Transverse colon (tissue), 4 donors: ENCODE data around the gene TRIM29.

Experiments used
- EP300 ChIP-seq: sonication (generic); formaldehyde crosslinking; IDR thresholded peaks from one replicate; pipeline ENCODE4 v1.6.1; 2017; ENCODE audit warnings: antibody characterized with exemption, low read depth
- POLR2A ChIP-seq: fragments of 450-650 bp; IDR thresholded peaks from one replicate; pipeline ENCODE4 v1.6.1; 2016; ENCODE audit warnings: antibody characterized with exemption, mild to moderate bottlenecking, moderate library complexity
- POLR2AphosphoS5 ChIP-seq, 3 donors: sonication (generic); formaldehyde crosslinking; IDR thresholded peaks; one replicate each; pipeline ENCODE4 v1.6.1; 2016; ENCODE audit warnings: antibody characterized with exemption in 3 of 3
- TF ChIP-seq, protein P1 (sequence below), 5 experiments: fragments of 200-600 bp in 3 of 5; fragments of 450-650 bp in 2 of 5; sonication (generic) in 3 of 5; IDR thresholded peaks; 1 replicate in 2 of 5; 2 replicates in 3 of 5; pipeline ENCODE4 v1.5.1; 2016 to 2017; ENCODE audit warnings: antibody characterized with exemption in 5 of 5, inconsistent platforms in 3 of 5, mild to moderate bottlenecking in 2 of 5, moderate library complexity in 1 of 5

DNA sequence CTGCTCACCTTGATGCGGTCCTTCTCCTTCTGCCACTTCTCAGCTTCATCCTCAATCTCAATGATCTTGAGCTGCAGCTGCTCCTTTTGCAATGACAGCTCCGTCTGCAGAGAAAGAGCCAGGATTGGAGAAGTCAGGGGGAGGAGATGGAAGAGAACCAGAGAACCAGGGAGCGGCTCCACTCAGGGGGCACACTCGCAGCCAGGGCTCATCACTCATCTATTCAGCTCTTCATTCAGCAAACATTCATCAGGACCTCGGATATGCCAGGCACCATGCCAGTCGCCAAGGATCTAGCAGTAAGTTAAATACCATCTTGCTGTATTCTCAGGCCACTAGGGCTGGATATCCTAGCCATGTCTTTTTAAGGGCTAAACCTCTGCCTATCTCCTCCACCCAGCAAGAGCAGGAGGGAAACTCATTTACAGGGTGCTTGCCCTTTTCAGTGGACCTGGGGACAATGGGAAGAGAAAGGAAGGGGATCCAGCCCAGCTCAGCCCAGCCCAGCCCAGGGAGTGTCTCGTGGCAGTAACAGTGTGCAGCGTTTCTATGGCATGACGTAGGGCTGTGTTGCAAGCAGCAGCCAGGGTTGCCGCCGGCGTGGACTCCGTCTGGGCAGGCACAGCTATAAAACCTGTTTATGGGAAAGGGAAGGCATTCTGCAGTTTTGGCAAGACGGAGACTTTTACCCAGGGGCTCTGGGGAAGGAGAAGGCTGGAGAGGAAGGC lies 9.4 kb downstream of the TRIM29 start:
- TF ChIP-seq, protein P1, sequence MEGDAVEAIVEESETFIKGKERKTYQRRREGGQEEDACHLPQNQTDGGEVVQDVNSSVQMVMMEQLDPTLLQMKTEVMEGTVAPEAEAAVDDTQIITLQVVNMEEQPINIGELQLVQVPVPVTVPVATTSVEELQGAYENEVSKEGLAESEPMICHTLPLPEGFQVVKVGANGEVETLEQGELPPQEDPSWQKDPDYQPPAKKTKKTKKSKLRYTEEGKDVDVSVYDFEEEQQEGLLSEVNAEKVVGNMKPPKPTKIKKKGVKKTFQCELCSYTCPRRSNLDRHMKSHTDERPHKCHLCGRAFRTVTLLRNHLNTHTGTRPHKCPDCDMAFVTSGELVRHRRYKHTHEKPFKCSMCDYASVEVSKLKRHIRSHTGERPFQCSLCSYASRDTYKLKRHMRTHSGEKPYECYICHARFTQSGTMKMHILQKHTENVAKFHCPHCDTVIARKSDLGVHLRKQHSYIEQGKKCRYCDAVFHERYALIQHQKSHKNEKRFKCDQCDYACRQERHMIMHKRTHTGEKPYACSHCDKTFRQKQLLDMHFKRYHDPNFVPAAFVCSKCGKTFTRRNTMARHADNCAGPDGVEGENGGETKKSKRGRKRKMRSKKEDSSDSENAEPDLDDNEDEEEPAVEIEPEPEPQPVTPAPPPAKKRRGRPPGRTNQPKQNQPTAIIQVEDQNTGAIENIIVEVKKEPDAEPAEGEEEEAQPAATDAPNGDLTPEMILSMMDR (IDR thresholded peaks at IDR 0.05): no peak
- TF ChIP-seq POLR2A (no peak), EP300 (no peak), POLR2AphosphoS5 (IDR thresholded peaks at IDR 0.05) (peak; percentile 27 to 47 (median 28))
